GM23248 (cell line): Measurements from ENCODE around the gene CHI3L2.

Experiments used
- EZH2 ChIP-seq: fragments of 200-600 bp; sonication (generic); IDR thresholded peaks from 2 replicates; pipeline ENCODE4 v1.6.1; 2018; ENCODE audit warnings: antibody characterized with exemption, mild to moderate bottlenecking; ENCODE audit not compliant: insufficient read depth, poor library complexity, severe bottlenecking
- EZH2phosphoT487 ChIP-seq: fragments of 200-600 bp; sonication (generic); IDR thresholded peaks from 2 replicates; pipeline ENCODE4 v1.6.1; 2018; ENCODE audit warnings: antibody characterized with exemption, moderate library complexity, mild to moderate bottlenecking, low read depth; ENCODE audit not compliant: insufficient read depth

DNA sequence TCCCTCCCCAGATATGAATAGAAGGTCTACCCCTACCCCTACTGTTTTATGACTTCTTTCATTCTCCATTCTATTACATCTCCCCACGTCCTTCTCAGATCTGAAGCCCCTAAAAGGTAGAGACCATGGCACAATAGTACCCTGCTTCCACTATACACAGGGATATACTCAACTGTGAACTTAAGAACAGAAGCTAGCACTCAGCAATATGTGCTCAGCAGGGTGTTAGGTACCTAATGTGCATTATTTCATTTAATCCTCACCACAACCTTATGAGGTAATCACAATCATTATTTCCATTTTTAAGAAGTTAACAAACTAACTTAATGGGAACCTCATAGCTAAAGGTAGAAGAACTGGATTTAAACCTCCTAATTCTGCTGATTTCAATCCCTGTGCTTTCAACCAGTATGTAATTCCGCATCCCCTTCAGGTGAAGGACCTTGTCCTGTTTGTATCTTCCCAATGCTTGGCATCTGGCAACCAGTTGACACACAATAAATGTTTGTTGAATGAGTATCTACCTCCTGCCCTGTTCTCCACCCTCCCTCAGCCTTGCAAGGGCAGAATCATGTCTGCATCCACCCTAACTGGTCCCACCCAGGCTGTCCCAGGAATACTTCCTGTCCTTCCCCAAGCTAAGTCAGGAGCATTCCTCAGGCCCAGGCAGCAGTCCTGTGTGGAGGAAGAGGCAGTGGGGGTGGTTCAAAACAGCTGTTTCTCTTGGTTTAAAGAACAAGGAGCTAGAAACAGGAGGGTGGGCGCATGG is 33.6 kb upstream of the CHI3L2 start:
- TF ChIP-seq EZH2 (no peak), EZH2phosphoT487 (no peak)
